COLO668 (cell line): Measurements from ENCODE around the gene TEDC2.
"Not testable (repeated sequence)": the region's sequence is repeated elsewhere in the genome, so short reads cannot be mapped to it uniquely, and the experiment has no call there.

Experiments
- DNase-seq: peaks from one replicate; lab custom pipeline; 2025; ENCODE audit not compliant: unreplicated experiment; lab: John Stamatoyannopoulos, UW

The TEDC2 gene

GRCh38 chr16:2459647-2460390 lies at the start of gene TEDC2:
Gene TEDC2 (plus strand): TSS chr16:2460109. CDS start chr16:2460145, 36 bp downstream.
- peak; percentile 98 for DNase-seq

- no peak for DNase-seq
Observed at GRCh38 chr16:2415085-2415484, 44.8 kb upstream of the TEDC2 start.

- no peak for DNase-seq
Observed at GRCh38 chr16:2420035-2420434, 39.9 kb upstream of the TEDC2 start.

- no peak for DNase-seq
Observed at GRCh38 chr16:2422123-2422867, 37.6 kb upstream of the TEDC2 start.

GRCh38 chr16:2424061-2425007 lies 35.6 kb upstream of the TEDC2 start:
- no peak for DNase-seq

- DNase-seq: no peak
Observed at GRCh38 chr16:2425008-2425518, 34.8 kb upstream of the TEDC2 start.

- no peak for DNase-seq
Observed at GRCh38 chr16:2425825-2426430, 34.0 kb upstream of the TEDC2 start.

GRCh38 chr16:2426941-2427361 lies 33.0 kb upstream of the TEDC2 start:
- no peak for DNase-seq

- DNase-seq: no peak
Observed at GRCh38 chr16:2427526-2427925, 32.4 kb upstream of the TEDC2 start.

- peak; percentile 67 for DNase-seq
Observed at GRCh38 chr16:2428051-2428783, 31.7 kb upstream of the TEDC2 start.

GRCh38 chr16:2428784-2429033 lies 31.2 kb upstream of the TEDC2 start:
- DNase-seq: no peak

GRCh38 chr16:2429034-2429770 lies 30.7 kb upstream of the TEDC2 start, which contains the start of gene CCNF:
Gene CCNF (plus strand): TSS chr16:2429447. CDS start chr16:2429482, 35 bp downstream.
- DNase-seq: peak; percentile 98

- DNase-seq: peak; percentile 31
Observed at GRCh38 chr16:2429771-2430663, 29.9 kb upstream of the TEDC2 start.

- DNase-seq: no peak
Observed at GRCh38 chr16:2432286-2432685, 27.6 kb upstream of the TEDC2 start.

- no peak for DNase-seq
Observed at GRCh38 chr16:2432801-2433505, 27.0 kb upstream of the TEDC2 start.

- not testable (repeated sequence) for DNase-seq
Observed at GRCh38 chr16:2435236-2435635, 24.7 kb upstream of the TEDC2 start.

GRCh38 chr16:2436110-2436509 lies 23.8 kb upstream of the TEDC2 start:
- DNase-seq: no peak
